ENCODE results near the gene IGSF5. TPM values are rescaled to one million over a fixed set of nuclear protein-coding genes. Genes with fewer than 3 reads are reported as not detected.

IGSF5 gene
- total and polyA plus RNA-seq, 10 of the 15 experiments (the other 5 are each of a cell fraction or from before 2014, with no cell fraction given) = not detected

- TF ChIP-seq, protein P1, sequence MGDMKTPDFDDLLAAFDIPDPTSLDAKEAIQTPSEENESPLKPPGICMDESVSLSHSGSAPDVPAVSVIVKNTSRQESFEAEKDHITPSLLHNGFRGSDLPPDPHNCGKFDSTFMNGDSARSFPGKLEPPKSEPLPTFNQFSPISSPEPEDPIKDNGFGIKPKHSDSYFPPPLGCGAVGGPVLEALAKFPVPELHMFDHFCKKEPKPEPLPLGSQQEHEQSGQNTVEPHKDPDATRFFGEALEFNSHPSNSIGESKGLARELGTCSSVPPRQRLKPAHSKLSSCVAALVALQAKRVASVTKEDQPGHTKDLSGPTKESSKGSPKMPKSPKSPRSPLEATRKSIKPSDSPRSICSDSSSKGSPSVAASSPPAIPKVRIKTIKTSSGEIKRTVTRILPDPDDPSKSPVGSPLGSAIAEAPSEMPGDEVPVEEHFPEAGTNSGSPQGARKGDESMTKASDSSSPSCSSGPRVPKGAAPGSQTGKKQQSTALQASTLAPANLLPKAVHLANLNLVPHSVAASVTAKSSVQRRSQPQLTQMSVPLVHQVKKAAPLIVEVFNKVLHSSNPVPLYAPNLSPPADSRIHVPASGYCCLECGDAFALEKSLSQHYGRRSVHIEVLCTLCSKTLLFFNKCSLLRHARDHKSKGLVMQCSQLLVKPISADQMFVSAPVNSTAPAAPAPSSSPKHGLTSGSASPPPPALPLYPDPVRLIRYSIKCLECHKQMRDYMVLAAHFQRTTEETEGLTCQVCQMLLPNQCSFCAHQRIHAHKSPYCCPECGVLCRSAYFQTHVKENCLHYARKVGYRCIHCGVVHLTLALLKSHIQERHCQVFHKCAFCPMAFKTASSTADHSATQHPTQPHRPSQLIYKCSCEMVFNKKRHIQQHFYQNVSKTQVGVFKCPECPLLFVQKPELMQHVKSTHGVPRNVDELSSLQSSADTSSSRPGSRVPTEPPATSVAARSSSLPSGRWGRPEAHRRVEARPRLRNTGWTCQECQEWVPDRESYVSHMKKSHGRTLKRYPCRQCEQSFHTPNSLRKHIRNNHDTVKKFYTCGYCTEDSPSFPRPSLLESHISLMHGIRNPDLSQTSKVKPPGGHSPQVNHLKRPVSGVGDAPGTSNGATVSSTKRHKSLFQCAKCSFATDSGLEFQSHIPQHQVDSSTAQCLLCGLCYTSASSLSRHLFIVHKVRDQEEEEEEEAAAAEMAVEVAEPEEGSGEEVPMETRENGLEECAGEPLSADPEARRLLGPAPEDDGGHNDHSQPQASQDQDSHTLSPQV (IDR thresholded peaks at IDR 0.05) = no peak
- TF ChIP-seq ASH2L (IDR thresholded peaks at IDR 0.05; ENCODE audit: borderline replicate concordance, low read depth) = no peak
These were observed 9.8 kb downstream of the IGSF5 start (continued) for GRCh38 chr21:39754811-39755210.

GRCh38 chr21:39756285-39756684, 11.3 kb downstream of the IGSF5 start:
- POLR2A ChIA-PET = no interaction called here
- H4K20me1 ChIP-seq (ENCODE audit: control insufficient read depth, insufficient read depth) = no peaks in the 10 kb centered on the region
- H3K27me3 ChIP-seq (replicated peaks in 1 of 2; ENCODE audit: control insufficient read depth in 2 of 2, insufficient read depth in 2 of 2, low read length in 1 of 2) = no peaks in the 10 kb centered on the region
- CTCF ChIA-PET = no interaction called here
- WGBS (ENCODE audit: insufficient coverage, insufficient replicate concordance, low lambda C conversion rate, missing lambda C conversion rate) = 30% methylated on average over 8 of the region's 8 CpGs
- H3K4me3 ChIP-seq = no peak overlapping the region
- in situ Hi-C loops (cut with MboI) = no loop called here
- H2AFZ ChIP-seq (ENCODE audit: control insufficient read depth, low read depth, low read length) = no peak overlapping the region
- no peaks in the 10 kb centered on the region for H3K4me1 ChIP-seq (ENCODE audit: control insufficient read depth, insufficient read depth, low read length)
- H3K27ac ChIP-seq (ENCODE audit: control insufficient read depth, insufficient read depth) = no peak overlapping the region
- H3K9me3 ChIP-seq (replicated peaks; ENCODE audit: control insufficient read depth, insufficient read depth, low read length) = no peaks in the 10 kb centered on the region; the same call in 2 of the 3 replicates
- SMC1A ChIA-PET (ENCODE audit: uncharacterized antibody, unreplicated experiment) = no interaction called here
- intact Hi-C loops (cut with micrococcal nuclease; ENCODE audit: unreplicated experiment) = no loop called here
- H3K4me2 ChIP-seq (ENCODE audit: control insufficient read depth, insufficient read depth) = no peak overlapping the region
- ATAC-seq (no peak), FAIRE-seq (no peak), DNase-seq (ENCODE audit: low read depth, low spot score) (no peak)
- H3K9ac ChIP-seq (ENCODE audit: control insufficient read depth, insufficient read depth, low read length) = no peak overlapping the region
- H3K36me3 ChIP-seq (ENCODE audit: control insufficient read depth in 2 of 2, insufficient read depth in 2 of 2, low read length in 1 of 2) = no peaks in the 10 kb centered on the region
- RAD21 ChIA-PET (ENCODE audit: unreplicated experiment) = no interaction called here
- BruUV-seq (replicated peaks) = no TSS peak
- no peaks in the 10 kb centered on the region for H3K79me2 ChIP-seq (ENCODE audit: control insufficient read depth, insufficient read depth, low read length)
- no peak for TF ChIP-seq HSF1 (IDR thresholded peaks at IDR 0.05; ENCODE audit: low read depth, low read length)
- TF ChIP-seq ZNF274 (IDR thresholded peaks at IDR 0.05; ENCODE audit: insufficient read depth, insufficient read length) = no peak
- TF ChIP-seq TBL1XR1 (IDR thresholded peaks at IDR 0.05; ENCODE audit: low read depth, low read length) = no peak
- TF ChIP-seq ZBTB33 (IDR thresholded peaks at IDR 0.05) = no peak
- TF ChIP-seq ZBED1 (IDR thresholded peaks at IDR 0.05; ENCODE audit: borderline replicate concordance) = no peak
- no peak for TF ChIP-seq EED (IDR thresholded peaks at IDR 0.05; ENCODE audit: low read depth)
- TF ChIP-seq, protein P2, sequence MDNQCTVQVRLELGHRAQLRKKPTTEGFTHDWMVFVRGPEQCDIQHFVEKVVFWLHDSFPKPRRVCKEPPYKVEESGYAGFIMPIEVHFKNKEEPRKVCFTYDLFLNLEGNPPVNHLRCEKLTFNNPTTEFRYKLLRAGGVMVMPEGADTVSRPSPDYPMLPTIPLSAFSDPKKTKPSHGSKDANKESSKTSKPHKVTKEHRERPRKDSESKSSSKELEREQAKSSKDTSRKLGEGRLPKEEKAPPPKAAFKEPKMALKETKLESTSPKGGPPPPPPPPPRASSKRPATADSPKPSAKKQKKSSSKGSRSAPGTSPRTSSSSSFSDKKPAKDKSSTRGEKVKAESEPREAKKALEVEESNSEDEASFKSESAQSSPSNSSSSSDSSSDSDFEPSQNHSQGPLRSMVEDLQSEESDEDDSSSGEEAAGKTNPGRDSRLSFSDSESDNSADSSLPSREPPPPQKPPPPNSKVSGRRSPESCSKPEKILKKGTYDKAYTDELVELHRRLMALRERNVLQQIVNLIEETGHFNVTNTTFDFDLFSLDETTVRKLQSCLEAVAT (IDR thresholded peaks at IDR 0.05) = no peak
- TF ChIP-seq YBX1 (IDR thresholded peaks at IDR 0.05) = no peak
- TF ChIP-seq POU2F2 (IDR thresholded peaks at IDR 0.05; ENCODE audit: borderline replicate concordance, low read depth, low read length) = no peak
- no peak for TF ChIP-seq EP300 (IDR thresholded peaks at IDR 0.05; ENCODE audit: borderline replicate concordance in 1 of 2, control insufficient read depth in 1 of 2, low read depth in 2 of 2, low read length in 2 of 2)
- no peak for TF ChIP-seq POLR2A (IDR thresholded peaks at IDR 0.05; ENCODE audit: low read depth, low read length)

Measured in GM12878 (cell line).